ENCODE results near the gene CCDC97. TPM values are rescaled to one million over a fixed set of nuclear protein-coding genes. Genes with fewer than 3 reads are reported as not detected.
A peak's percentile ranks its signal among the peaks of the same experiment; 100 is the strongest.
"Not testable (repeated sequence)": the region's sequence is repeated elsewhere in the genome, so short reads cannot be mapped to it uniquely, and the experiment has no call there.

CCDC97 gene
- total RNA-seq, 1 donor: 11.2 TPM

DNA sequence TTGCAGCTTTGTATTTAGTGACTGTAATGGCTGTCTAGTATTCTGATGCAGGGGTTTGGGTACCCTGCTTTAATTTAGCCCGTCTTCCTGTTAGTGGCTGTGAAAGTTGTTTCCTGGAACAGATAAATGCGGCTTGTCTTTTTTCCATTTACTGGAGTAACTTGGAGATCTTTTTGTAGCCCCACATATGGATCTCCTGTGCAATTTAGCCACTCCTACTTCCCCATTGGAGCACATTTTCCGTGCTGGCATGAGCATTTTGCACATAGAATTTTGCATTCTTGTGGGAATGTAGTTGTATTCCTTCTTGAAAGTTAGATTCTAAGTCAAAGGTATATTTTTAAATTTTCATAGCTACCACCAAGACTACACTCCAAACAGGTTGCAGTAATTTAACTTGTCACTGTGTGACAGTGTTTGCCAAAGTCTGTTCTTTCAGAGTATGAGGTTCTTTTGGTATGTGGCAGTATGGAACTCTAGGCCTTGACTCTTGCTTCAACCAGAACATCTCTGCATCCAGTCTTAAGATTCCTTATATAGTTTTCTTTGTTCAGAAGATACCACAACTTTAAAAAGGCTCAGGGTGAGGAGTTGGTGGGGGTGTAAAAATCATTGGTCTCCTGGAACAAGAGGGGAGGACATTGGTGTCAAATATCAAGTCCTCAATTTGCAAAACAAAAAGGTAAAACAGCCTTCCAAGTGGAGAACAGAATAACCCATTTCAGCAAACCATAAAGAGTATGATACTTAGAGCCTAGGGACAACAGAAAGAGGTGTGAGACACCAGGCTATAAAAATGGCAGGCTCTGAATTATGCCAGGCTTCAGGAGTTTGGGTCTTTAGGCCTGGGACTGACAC, 21.1 kb upstream of the CCDC97 start:
- H3K4me3 ChIP-seq (ENCODE audit: low read depth, low read length): no peak overlapping the region
- no peak for DNase-seq (ENCODE audit: low read depth)
- TF ChIP-seq, protein P1, sequence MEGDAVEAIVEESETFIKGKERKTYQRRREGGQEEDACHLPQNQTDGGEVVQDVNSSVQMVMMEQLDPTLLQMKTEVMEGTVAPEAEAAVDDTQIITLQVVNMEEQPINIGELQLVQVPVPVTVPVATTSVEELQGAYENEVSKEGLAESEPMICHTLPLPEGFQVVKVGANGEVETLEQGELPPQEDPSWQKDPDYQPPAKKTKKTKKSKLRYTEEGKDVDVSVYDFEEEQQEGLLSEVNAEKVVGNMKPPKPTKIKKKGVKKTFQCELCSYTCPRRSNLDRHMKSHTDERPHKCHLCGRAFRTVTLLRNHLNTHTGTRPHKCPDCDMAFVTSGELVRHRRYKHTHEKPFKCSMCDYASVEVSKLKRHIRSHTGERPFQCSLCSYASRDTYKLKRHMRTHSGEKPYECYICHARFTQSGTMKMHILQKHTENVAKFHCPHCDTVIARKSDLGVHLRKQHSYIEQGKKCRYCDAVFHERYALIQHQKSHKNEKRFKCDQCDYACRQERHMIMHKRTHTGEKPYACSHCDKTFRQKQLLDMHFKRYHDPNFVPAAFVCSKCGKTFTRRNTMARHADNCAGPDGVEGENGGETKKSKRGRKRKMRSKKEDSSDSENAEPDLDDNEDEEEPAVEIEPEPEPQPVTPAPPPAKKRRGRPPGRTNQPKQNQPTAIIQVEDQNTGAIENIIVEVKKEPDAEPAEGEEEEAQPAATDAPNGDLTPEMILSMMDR (IDR thresholded peaks at IDR 0.05; ENCODE audit: insufficient read depth, low read depth, low read length): no peak

DNA sequence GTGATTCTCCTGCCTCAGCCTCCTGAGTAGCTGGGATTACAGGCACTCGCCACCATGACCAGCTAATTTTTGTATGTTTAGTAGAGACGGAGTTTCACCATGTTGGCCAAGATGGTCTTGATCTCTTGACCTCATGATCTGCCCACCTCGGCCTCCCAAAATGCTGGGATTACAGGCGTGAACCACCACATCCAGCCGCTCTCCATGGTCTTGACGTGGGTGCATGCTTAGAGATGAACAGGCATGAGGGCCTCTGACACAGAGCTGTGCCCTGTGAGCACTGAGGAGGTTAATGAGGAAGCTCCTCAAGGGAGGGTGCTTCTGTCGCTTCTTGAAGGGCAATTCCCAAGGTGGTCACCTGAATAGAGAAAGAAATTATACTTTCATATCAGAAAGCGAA, 20.2 kb upstream of the CCDC97 start:
- DNase-seq (ENCODE audit: low read depth); H3K4me3 ChIP-seq (ENCODE audit: low read depth, low read length): not testable (repeated sequence)

DNA sequence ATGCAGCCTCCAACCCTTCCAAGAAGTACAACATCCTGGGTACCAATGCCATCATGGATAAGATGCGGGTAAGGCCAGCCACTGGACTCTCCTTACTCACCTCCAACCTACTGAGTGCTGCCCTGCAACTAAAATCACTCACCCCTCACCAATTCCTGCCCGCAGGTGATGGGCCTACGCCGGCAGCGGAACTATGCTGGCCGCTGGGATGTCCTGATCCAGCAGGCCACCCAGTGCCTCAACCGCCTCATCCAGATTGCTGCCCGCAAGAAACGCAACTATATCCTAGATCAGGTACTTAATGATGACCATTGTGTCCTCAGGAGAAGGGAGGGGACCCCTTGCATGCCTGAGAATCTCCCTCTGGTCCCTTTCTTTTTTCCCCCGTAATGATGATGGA, 15.6 kb upstream of the CCDC97 start:
- TF ChIP-seq, protein P1 (IDR thresholded peaks at IDR 0.05; ENCODE audit: insufficient read depth, low read depth, low read length): no peak
- DNase-seq (ENCODE audit: low read depth): no peak
- H3K4me3 ChIP-seq (ENCODE audit: low read depth, low read length): no peak overlapping the region

DNA sequence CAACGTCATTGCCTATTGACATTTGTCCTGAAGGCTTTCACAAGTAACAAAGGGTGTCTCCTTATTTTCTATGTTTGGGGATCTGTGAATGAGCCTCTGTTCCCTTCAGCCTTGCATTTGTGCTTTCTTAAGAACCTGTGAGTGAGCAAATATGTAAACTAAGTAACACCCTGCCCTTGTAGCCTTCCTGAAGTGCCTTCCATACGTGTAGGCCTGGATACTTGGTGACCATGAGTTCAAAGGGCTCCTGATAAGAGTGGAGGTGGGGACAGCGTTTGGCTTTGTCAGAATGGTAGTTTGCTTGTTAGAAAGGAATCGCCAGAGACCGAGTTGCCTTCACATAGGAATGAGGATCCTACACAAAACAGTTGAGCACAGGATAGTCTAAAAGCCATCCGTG, 14.5 kb upstream of the CCDC97 start:
- TF ChIP-seq, protein P1 (IDR thresholded peaks at IDR 0.05; ENCODE audit: insufficient read depth, low read depth, low read length): no peak
- DNase-seq (ENCODE audit: low read depth): no peak
- no peak overlapping the region for H3K4me3 ChIP-seq (ENCODE audit: low read depth, low read length)

DNA sequence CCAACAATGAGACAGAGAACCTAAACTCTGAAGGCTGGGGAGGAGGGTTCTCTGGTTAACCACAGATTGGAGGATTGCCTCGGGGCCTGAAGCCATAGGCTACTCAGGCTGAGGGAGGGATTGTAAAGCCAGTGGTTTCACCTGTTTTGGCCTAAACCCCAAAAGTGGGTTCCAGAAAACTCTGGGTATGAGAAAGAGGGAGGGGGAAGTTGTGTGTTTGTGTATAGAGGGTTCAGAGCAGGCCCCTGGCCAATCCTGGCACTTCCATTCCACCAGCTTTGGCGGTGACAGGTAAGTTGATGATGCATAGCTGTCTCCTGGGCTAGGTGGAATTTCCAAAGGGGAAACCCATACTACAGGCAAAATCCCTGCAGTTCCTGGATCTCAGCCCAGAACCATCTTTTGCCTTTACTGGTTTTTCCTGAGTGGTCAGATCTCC, 13.5 kb upstream of the CCDC97 start:
- TF ChIP-seq, protein P1 (IDR thresholded peaks at IDR 0.05; ENCODE audit: insufficient read depth, low read depth, low read length): no peak
- H3K4me3 ChIP-seq (ENCODE audit: low read depth, low read length): no peak overlapping the region

DNA sequence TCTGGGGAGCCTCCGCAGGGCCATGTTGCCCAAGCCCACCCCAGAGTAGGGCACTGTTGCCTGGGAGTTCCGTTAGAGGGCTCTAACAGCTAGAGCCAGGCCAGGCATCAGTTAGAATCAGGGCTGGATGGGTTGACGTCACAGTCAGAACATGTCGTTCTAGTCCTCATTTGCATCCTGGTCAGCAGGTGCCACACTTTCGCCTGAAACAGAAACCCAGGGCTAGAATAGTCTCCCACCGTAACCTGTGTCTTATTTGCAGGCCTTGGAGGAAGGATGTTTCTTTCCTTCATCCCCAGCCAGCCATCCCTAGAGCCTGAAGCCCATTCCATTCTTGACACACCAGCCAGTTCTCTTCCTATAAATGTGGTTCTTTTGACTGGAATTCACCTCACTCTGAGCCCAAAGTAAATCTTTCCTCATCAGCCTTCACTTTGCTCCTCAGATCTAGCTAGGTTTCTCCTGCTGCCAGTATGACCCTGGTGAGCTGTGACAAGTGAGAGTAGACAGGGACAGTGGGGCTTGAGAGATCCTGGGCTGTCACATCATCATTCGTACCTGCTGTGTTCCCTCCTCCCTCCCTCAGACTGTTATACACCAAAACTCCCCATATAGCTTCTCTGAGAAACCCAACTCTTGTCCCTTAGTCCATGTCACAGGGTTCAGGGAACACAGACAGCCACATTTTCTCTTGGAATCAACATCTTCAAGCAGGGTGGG, 12.2 kb upstream of the CCDC97 start:
- peak; percentile 11 for DNase-seq (ENCODE audit: low read depth)
- H3K4me3 ChIP-seq (ENCODE audit: low read depth, low read length): no peak overlapping the region
- TF ChIP-seq, protein P1 (IDR thresholded peaks at IDR 0.05; ENCODE audit: insufficient read depth, low read depth, low read length): no peak

More for the DNA sequence above, 13.5 kb upstream of the CCDC97 start:
- DNase-seq (ENCODE audit: low read depth): no peak

DNA sequence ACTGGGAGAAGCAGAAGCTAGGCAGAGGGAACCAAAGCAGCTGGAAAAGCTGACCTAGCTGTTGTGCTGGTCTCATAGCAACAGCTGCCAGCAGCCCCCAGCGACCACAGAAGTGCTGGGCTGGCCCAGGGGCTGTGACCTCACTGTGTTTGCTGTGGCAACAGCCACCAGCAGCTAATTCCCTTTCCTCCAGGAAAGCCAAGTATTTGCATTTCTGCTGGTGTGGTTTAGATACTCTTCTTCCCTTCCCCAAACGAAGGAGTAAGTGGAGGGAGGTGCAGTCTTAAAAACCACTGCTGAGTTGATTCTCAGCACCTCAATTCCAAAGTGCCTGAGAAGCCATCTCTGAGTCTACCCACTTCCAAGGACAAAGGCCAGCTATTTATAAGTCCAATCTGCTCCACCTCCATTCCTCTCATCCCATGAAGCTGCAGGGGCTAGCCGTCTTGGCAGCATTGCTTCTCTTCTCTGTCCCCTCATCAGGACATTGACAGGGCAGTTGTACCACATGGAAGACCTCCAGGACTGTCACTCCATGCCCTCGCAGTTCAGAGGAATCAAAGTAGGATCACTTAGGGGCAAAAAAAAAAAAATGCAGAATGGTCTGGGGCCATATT, 11.5 kb upstream of the CCDC97 start:
- peak; percentile 92 for DNase-seq (ENCODE audit: low read depth)
- no peak overlapping the region for H3K4me3 ChIP-seq (ENCODE audit: low read depth, low read length)
- TF ChIP-seq, protein P1 (IDR thresholded peaks at IDR 0.05; ENCODE audit: insufficient read depth, low read depth, low read length): no peak
